Renal cortex interstitium (tissue), 11 donors: Measurements from ENCODE around the gene ATP2A3. TPM values are rescaled to one million over a fixed set of nuclear protein-coding genes. Genes with fewer than 3 reads are reported as not detected.
"Not testable (repeated sequence)": the region's sequence is repeated elsewhere in the genome, so short reads cannot be mapped to it uniquely, and the experiment has no call there.

Experiments
- DNase-seq, 11 donors: peaks; one replicate each; pipeline ENCODE4 v3.0.0-alpha.2; 2013; ENCODE audit warnings: low read depth in 9 of 11, low spot score in 4 of 11; ENCODE audit errors: extremely low read depth in 1 of 11
- polyA plus RNA-seq, 3 donors: library from polyadenylated mRNA; unstranded; fragments of 120-200 nt; gene quantifications; one replicate each; pipeline ENCODE4 v1.2.1, GENCODE V29; 2013; ENCODE audit not compliant: insufficient read length in 3 of 3

ATP2A3 gene
- polyA plus RNA-seq, 3 donors: 4.6 to 5.2 (median 4.8) TPM

- DNase-seq: no peak
Observed at GRCh38 chr17:3961564-3962047, 2.6 kb downstream of the ATP2A3 start.

- DNase-seq: no peak
Observed at GRCh38 chr17:3960764-3961163, 3.5 kb downstream of the ATP2A3 start.

DNA sequence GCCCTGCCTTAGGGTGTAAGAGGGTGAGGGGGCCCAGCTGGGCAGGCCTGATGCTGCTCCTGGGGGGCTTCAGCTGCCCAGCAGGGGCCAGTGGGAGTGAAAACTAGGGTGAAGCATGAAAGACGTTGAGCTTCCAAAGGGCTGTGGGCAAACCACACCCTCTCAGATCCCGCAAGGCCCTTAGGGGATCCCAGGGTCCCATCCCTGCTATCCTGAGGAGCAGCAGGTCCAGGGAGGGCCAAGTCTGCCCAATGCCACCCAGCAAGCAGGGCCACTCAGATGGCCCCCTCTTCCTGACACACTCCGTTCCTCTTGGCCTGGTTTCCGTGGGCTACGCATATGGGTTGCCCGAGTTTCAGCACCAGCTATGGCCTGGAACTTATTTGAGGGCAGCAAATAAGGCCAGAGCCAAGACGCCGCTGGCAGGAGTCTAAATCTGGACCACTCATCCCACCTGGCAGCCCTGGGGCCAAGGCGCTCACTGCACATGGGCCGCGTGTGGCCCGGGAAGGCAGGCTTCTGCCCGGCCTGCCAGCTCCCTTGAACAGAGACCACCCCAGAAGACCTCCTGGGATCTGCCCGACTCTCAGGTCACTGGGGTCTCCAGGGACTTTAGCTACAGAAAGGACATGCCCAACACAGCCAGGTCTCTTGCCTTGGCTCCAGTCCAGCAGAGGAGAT, 4.2 kb downstream of the ATP2A3 start:
- no peak for DNase-seq

GRCh38 chr17:3959295-3959899, 4.8 kb downstream of the ATP2A3 start:
- DNase-seq: no peak

GRCh38 chr17:3957735-3958599, 6.3 kb downstream of the ATP2A3 start:
- no peak for DNase-seq

GRCh38 chr17:3956983-3957382, 7.3 kb downstream of the ATP2A3 start:
- DNase-seq: no peak

DNA sequence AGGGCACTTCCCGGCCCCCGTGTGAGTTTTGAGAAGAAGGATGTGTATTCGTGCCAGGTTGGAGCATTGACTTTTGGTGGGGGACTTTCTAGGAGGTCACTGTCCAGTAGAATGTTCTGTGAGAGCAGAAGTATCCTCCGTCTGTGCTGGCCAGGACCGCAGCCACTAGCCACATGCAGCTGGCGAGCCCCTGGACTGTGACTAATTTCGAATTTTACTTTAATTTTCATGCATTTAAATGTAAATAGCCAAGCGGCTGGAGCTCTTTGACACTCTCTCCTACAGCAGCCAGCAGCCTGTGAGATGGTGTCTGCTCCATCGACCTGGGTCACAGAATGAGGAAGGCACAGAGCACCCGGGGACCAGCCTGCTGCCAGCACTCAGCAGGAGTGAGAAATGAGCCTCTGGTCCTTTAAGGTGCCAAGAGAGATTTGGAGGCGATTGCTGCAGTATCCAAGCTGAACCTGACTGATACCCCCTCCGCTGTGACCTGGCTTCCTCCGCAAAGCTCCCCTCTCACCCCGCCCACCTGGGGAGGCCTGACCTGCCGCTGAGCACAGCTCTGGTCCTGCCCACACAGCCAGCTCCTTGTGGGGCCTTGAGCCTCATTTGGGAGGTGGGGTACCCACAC, 7.8 kb downstream of the ATP2A3 start:
- no peak for DNase-seq

- no peak for DNase-seq
Observed at GRCh38 chr17:3955673-3955988, 8.6 kb downstream of the ATP2A3 start.

- DNase-seq: no peak
Observed at GRCh38 chr17:3954976-3955672, 9.1 kb downstream of the ATP2A3 start.

DNA sequence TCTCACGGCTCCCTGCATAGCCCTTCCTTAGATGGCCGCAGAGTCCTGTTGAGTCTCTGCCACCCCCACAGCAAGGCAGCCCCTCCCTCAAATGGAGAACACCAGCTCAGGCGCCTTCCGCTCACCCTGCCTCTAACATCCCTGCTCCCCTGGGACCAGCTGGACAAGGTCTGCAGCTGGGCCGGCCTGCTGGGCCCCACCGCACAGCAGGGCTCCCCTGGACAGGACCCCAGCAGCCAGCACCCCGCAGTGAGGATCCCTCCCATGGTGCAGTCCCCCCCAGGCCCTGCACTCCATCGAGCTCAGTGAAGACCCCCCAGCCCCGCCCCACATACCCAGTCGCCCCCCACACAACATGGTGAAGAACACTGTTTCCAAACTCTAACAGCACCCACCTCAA, 10.2 kb downstream of the ATP2A3 start:
- no peak for DNase-seq

DNA sequence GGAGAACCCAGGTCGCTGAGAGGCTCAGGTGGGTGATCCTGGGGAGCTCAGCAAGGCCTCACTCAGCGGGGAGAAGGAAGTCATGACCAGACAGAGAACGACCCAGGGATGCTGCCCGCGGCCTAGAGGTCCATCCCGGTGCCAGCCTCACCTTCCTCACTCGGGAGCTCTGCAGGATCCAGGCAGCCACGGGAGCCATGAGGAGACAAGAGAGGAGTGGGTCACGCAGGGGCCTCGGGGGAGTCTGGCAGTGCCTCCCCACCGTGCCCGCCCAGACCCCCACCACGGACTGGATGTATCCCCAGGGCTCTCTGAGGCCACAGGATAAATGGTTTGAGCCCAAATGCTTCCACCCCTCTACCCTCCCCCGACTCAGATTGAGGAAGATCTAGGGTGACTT, 10.7 kb downstream of the ATP2A3 start:
- no peak for DNase-seq

- DNase-seq: no peak
Observed at GRCh38 chr17:3952186-3952585, 12.1 kb downstream of the ATP2A3 start.

DNA sequence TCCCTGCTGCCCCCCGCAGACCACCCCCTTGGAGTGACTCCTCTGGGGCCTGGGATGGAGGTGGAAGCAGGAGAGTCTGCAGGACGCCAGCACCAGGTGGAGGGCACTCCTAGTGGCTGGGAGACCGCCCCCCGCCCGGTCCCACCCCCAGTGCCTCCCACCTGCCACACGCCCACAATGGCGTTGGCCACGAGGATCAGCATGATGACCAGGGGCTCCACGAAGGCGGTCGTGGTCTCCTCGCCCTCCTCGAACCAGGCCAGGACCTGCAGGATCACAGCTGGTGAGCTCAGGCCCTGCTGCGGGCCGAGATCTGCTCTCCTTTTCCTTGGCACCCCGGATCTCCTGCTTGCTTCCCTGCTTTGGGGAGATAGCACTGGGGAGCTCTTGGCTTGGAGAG, 12.8 kb downstream of the ATP2A3 start:
- no peak for DNase-seq

DNA sequence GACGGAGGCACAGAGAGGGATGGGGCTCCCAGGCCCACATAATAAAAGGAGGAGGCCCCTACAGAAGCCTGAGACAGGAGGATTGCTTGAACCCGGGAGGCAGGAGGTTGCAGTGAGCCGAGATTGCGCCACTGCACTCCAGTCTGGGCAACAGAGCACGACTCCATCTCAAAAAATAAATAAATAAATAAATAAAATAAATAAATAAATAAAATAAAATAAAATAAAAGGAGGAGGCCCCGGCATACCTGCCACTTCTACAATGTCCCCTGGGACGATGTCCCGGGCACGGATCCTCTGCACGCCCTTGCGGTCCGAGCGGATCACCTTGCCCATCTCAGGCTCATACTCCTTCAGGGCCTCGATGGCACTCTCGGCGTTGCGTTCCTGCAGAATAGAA, 13.2 kb downstream of the ATP2A3 start:
- no peak for DNase-seq

DNA sequence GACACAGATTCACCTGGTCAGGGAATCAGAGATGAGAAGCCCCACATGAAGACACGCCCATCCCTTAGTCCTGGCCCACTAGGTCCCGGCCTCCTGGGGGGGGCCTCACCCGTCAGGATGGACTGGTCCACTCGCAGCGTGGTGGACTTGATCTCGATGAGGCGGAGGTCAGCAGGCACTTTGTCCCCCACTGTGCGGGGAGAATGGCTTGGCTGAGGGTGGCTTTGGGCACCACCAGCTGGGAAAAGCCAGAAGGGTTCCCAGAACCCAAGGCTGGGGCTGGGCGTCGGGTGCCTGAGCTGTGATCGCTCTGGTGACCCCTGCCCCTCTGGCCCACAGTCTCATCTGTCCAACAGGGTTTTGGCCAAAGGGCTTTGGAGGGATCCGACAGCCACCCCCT, 13.7 kb downstream of the ATP2A3 start:
- DNase-seq: no peak

GRCh38 chr17:3949418-3949817, 14.8 kb downstream of the ATP2A3 start:
- no peak for DNase-seq

DNA sequence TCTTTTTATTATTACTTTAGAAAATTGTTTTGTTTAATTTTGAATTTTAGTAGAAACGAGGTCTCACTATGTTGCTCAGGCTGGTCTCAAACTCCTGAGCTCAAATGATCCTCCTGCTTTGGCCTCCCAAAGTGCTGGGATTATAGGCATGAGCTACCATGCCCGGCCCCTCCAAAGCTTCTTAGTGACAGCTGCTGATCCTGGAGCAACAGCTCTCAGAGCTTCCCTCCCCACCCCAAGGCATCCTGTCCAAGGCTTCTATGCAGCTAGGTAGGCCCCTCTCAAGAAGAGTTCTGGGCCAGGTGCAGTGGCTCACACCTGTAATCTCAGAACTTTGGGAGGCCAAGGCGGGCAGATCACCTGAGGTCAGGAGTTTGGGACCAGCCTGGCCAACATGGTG, 15.7 kb downstream of the ATP2A3 start:
- not testable (repeated sequence) for DNase-seq

DNA sequence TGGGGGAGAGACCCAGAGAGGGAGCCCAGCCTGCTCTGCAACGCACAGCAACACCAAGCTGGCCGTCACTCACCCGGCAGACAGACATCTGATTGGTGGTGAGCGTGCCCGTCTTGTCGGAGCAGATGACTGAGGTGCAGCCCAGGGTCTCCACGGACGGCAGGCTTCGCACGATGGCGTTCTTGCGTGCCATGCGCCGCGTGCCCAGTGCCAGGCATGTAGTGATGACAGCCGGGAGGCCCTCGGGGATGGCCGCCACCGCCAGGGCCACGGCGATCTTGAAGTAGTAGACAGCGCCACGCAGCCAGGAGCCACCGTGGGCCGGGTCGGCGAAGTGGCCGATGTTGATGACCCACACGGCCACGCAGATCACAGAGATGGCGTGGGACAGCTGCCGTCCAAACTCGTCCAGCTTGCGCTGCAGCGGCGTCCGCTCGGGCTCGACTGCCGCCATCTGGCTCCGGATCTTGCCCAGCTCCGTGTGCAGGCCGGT, 16.9 kb downstream of the ATP2A3 start:
- no peak for DNase-seq

DNA sequence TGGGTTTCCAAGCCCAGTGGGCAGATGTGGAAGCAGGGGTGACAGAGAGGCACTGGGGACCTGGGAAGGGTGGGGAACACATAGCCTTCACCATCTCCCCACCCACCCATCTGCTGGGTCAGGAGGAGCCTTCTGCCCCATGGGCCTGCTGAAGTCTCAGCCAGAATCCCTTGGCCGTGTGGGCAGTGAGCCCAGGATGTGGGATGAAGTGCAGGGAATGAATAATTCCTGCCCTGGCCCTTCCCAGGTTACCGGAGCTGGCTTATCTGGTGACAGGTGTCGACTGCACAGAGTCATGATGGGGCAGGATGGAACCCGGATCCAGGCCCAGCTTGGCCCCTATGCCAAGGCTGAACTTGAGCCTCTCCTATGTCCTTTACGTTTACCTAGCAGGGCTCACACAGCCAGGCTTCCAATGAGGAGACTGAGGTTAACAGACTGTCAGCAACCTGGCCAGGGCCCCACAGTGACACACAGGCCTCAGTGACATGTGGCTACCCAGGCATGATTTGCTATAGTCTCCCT, 17.5 kb downstream of the ATP2A3 start:
- no peak for DNase-seq
